Mucosa of stomach (tissue), 1 donor: Measurements from ENCODE around the gene PARP15.
"Not testable (repeated sequence)": the region's sequence is repeated elsewhere in the genome, so short reads cannot be mapped to it uniquely, and the experiment has no call there.

Experiments used
- H3K27me3 ChIP-seq: one replicate; pipeline ENCODE4 v1.7.0; 2013; ENCODE audit warnings: mild to moderate bottlenecking, low read length; ENCODE audit not compliant: control insufficient read depth, insufficient read depth
- H3K36me3 ChIP-seq: one replicate; pipeline ENCODE4 v1.7.0; 2013; ENCODE audit warnings: low read length; ENCODE audit not compliant: control insufficient read depth, insufficient read depth
- H3K4me1 ChIP-seq: one replicate; pipeline ENCODE4 v1.7.0; 2013; ENCODE audit warnings: mild to moderate bottlenecking, low read length; ENCODE audit not compliant: control insufficient read depth, insufficient read depth
- H3K4me3 ChIP-seq: one replicate; pipeline ENCODE4 v1.7.0; 2013; ENCODE audit warnings: low read length
- H3K9ac ChIP-seq: one replicate; pipeline ENCODE4 v1.7.0; 2013; ENCODE audit warnings: mild to moderate bottlenecking, low read length, moderate library complexity
- H3K9me3 ChIP-seq: one replicate; pipeline ENCODE4 v1.7.0; 2013; ENCODE audit warnings: mild to moderate bottlenecking, low read length, moderate library complexity; ENCODE audit not compliant: control insufficient read depth
- donor health status: Pancreatic carcinoma.

Gene PARP15

DNA sequence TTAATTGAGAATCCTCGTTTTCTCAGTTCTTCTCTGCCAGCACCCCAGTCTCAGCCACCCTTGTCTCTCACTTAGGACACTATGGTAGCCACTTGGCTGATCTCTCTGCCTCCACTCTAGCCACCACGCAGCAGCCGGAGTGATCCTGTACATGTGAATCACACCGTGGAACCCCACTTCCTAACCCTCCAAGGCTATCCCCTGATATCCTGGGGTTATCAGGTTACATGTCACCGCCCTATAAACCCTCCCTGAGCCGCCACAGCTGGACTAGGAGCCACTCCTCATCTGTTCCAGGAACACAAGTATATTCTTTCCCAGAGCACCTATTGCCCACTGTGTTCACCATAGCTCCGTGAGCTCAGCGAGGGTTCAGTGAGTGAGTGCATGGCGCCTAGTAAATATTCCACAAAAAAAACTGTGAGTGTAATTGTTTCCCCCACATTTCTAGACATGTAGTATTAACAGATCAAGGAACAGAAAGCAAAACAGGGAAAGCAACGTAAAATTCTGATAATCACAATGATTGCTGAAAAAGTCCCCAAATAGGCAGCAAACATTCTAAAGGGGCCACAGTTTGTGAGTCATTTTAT lies 102.5 kb downstream of the PARP15 start:
- no peaks in the 10 kb centered on the region for H3K9me3 ChIP-seq
- H3K9ac ChIP-seq, result peak overlapping the region; percentile 95
- no peaks in the 10 kb centered on the region for H3K36me3 ChIP-seq
- peaks cover 20% of the 10 kb centered on the region for H3K4me1 ChIP-seq
- H3K27me3 ChIP-seq, result no peaks in the 10 kb centered on the region
- H3K4me3 ChIP-seq, result peak overlapping the region; percentile 70

DNA sequence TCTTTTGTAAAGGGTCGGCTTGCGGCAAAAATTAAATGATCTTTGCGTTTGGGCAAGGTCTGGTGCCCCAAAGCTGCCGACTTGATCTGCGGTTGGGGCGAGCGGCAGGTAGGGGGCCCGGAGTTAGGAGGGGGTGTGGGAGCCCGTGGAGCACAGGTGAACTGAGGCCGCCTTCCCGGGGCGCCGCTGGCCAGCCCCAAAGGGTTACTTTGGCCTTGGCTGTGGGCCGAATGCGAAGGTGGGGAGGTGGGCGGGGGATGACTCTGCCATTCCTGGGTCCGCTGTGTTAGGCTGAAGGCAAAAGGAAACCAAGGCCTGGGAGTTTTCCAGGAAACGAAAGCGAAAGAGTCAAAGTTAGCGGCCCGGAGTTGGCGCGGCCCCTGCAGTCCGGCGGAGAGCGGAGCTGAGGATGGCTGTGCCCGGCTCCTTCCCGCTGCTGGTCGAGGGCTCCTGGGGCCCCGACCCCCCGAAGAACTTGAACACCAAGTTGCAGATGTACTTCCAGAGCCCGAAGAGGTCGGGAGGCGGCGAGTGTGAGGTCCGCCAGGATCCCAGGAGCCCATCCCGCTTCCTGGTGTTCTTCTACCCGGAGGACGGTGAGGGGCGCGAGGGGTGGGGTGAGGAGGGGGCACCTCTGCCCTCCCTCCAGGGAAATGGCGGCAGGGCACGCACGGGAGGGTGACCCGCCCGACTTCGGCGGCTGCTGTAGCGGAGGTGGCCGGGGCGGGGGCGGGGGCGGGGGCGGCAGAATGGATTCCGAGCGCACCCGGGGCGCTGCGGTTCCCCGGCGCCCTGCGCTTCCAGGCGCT lies 103.2 kb downstream of the PARP15 start, which contains the start of gene PARP14:
Gene PARP14 (plus strand): TSS at position 365 of the 809 bp plus-strand sequence. CDS start 45 bp downstream, at position 410.
- peaks cover 20% of the 10 kb centered on the region for H3K4me1 ChIP-seq

DNA sequence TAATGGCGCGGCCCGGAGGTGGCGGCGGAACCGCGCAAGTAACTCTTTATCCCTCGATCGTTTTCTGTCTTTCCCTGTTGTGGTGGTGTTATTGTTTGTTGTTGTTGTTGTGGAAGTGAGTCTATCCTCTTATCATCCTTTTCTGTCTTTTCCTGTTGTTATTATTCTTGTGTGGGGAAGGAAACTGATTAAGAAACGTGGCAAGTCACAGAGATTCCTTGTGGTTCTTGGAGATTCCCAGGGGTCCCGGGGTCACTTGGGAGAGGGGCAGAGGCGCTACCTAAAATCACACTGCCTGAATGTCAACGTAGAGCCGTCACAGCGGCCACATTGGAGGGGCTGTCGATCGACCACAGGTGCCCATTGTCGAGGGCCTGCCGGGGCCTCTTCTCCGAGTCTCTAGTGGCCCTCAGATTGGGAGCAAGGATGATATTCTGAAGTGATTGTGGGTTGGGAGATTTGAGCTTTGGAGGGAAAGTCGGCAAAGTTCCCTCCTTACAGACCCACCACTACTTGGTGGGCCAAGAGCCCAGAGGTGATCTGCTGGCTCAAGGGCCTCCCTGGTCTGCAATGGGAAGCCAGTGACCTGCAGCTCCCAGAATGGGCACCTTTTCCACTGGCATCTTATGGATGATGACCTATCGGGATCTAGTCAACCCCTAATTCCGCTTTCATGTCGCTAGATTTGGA lies 104.0 kb downstream of the PARP15 start:
- Histone ChIP-seq H3K9me3 (no peaks in the 10 kb centered on the region), H3K36me3 (no peaks in the 10 kb centered on the region), H3K9ac (peak overlapping the region; percentile 95), H3K4me3 (peak overlapping the region; percentile 28), H3K27me3 (no peaks in the 10 kb centered on the region), H3K4me1 (peaks cover 20% of the 10 kb centered on the region)

More for the DNA sequence above, 103.2 kb downstream of the PARP15 start, which contains the start of gene PARP14:
- Histone ChIP-seq H3K9me3 (no peaks in the 10 kb centered on the region), H3K27me3 (no peaks in the 10 kb centered on the region), H3K4me3 (peak within 1 kb of the TSS; percentile 70), H3K9ac (peak within 1 kb of the TSS; percentile 95), H3K36me3 (no peaks in the 10 kb centered on the region)

DNA sequence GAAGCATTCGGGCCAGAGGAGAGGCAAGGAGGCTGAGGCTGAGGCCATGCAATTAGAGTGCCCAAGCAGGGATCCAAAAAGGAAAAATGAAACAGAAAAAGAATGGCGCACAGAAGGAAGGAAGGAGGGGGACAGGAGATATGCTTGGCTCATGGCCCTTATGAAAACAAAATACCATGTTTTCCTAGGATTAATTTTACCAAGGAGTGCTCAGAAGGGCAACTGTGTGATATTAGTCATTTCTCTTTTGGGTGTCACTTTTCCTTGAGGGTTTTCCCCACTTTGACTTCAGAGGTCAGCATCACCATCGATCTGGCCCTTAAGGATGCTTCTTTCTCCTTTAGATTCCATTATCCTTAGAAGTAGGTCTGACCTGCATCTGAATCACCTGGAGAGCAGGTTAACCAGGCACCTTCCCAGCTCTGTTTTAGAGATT lies 104.5 kb downstream of the PARP15 start:
- H3K36me3 ChIP-seq, result peaks cover under 1% of the 10 kb centered on the region
- H3K9me3 ChIP-seq, result no peaks in the 10 kb centered on the region
- H3K4me3 ChIP-seq, result peak overlapping the region; percentile 28
- peak overlapping the region; percentile 95 for H3K9ac ChIP-seq
- no peaks in the 10 kb centered on the region for H3K27me3 ChIP-seq
- peaks cover 20% of the 10 kb centered on the region for H3K4me1 ChIP-seq

DNA sequence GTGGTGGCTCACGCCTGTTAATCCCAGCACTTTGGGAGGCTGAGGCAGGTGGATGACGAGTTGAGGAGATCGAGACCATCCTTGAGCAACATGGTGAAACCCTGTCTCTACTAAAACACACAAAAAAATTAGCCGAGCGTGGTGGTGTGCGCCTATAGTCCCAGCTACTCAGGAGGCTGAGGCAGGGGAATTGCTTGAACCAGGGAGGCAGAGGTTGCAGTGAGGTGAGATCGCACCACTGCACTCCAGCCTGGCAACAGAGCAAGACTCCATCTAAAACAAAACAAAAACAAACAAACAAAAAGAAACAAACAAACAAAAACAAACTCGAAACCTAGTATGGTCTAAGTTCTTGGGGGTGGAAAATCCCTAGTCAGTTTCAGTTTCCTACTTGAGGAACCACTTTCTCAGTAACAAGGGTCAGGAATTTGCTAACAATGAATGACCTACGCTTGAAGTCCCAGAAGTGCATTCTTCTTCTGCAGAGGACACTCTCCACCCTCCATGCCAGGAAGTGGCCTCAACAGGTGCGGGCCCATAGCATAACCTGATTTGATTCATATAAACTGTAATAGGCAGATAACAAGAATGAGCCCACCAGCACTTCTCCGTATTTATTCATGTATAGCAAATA lies 105.4 kb downstream of the PARP15 start:
- peaks cover 20% of the 10 kb centered on the region for H3K4me1 ChIP-seq
- H3K4me3 ChIP-seq, result not testable (repeated sequence)

DNA sequence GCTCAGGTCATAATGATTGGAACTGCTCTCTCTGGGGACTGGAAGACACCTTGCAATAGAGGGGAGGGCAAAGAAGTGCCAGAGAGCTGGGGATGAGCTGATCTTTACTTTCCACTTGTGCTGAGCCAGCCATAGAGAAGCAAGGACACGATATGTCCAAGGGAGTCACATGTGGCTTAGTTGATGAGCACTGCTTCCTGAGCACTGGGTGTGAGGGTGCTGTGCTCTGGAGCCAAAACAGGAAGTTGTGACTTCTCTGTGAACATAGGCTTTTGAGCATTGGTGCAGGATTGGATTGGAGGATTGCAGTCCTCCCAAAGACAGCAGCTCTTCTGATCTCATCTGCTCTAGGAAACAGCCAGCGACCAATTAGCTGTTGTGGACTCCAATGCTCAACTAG lies 109.8 kb downstream of the PARP15 start:
- Histone ChIP-seq H3K27me3 (no peaks in the 10 kb centered on the region), H3K9me3 (no peaks in the 10 kb centered on the region), H3K36me3 (peaks cover 9% of the 10 kb centered on the region), H3K4me3 (no peak overlapping the region), H3K9ac (no peak overlapping the region), H3K4me1 (no peaks in the 10 kb centered on the region)

More for the DNA sequence above, 105.4 kb downstream of the PARP15 start:
- H3K36me3 ChIP-seq, H3K27me3 ChIP-seq, H3K9me3 ChIP-seq, H3K9ac ChIP-seq: not testable (repeated sequence)
